ENCODE results near the gene LRRC4C.

- TF ChIP-seq CTCF (IDR thresholded peaks at IDR 0.05; ENCODE audit: borderline replicate concordance, extremely low read depth, low read length, poor library complexity, severe bottlenecking) (no peak), EZH2 (IDR thresholded peaks at IDR 0.05; ENCODE audit: borderline replicate concordance, low read depth, low read length, severe bottlenecking) (no peak)
Observed at GRCh38 chr11:40104941-40105550, 1354.4 kb downstream of the LRRC4C start.
